Smooth muscle cell (in vitro differentiated cells): ENCODE data around the gene AUTS2. TPM values are rescaled to one million over a fixed set of nuclear protein-coding genes. Genes with fewer than 3 reads are reported as not detected.

Experiments used
- DNase-seq: peaks from one replicate; lab custom pipeline; 2025; ENCODE audit not compliant: unreplicated experiment; lab: John Stamatoyannopoulos, UW
- H2AFZ ChIP-seq: fragments of 200-600 bp; sonication (generic); 2 replicates; pipeline ENCODE4 v1.6.0; 2016; ENCODE audit warnings: antibody characterized with exemption, low read depth, mild to moderate bottlenecking
- H3F3A ChIP-seq: fragments of 200-600 bp; sonication (generic); 2 replicates; pipeline ENCODE4 v1.6.0; 2017; ENCODE audit warnings: antibody characterized with exemption, low read depth
- H3K27ac ChIP-seq: fragments of 200-600 bp; sonication (generic); 2 replicates; pipeline ENCODE4 v1.5.1; 2016; ENCODE audit warnings: low read depth, mild to moderate bottlenecking
- H3K27me3 ChIP-seq: fragments of 200-600 bp; sonication (generic); 2 replicates; pipeline ENCODE4 v1.6.1; 2016; ENCODE audit warnings: low read depth, mild to moderate bottlenecking
- H3K36me3 ChIP-seq: fragments of 200-600 bp; sonication (generic); 2 replicates; pipeline ENCODE4 v1.5.1; 2016; ENCODE audit warnings: low read depth
- H3K4me1 ChIP-seq: fragments of 200-600 bp; sonication (generic); 2 replicates; pipeline ENCODE4 v1.5.1; 2016; ENCODE audit warnings: low read depth
- H3K4me2 ChIP-seq: fragments of 200-600 bp; sonication (generic); 2 replicates; pipeline ENCODE4 v1.6.0; 2016; ENCODE audit warnings: mild to moderate bottlenecking
- H3K4me3 ChIP-seq: fragments of 200-600 bp; sonication (generic); 2 replicates; pipeline ENCODE4 v1.5.1; 2016; ENCODE audit warnings: mild to moderate bottlenecking
- H3K79me2 ChIP-seq: fragments of 200-600 bp; sonication (generic); 2 replicates; pipeline ENCODE4 v1.6.0; 2016; ENCODE audit warnings: low read depth, mild to moderate bottlenecking
- H3K9ac ChIP-seq: fragments of 200-600 bp; sonication (generic); 2 replicates; pipeline ENCODE4 v1.6.0; 2016; ENCODE audit warnings: low read depth
- H3K9me3 ChIP-seq: fragments of 200-600 bp; sonication (generic); replicated peaks from 2 replicates; pipeline ENCODE4 v1.5.1; 2016; ENCODE audit warnings: low read depth
- H4K20me1 ChIP-seq: fragments of 200-600 bp; sonication (generic); 2 replicates; pipeline ENCODE4 v1.6.0; 2016; ENCODE audit warnings: low read depth
- CTCF ChIP-seq: fragments of 200-600 bp; sonication (generic); IDR thresholded peaks from 2 replicates; pipeline ENCODE4 v1.5.1; 2017; ENCODE audit warnings: borderline replicate concordance, mild to moderate bottlenecking, antibody characterized with exemption; ENCODE audit not compliant: insufficient read depth, poor library complexity, severe bottlenecking
- WGBS: methylation state at CpG from one replicate; pipeline ENCODE4 v1.1.7; 2016; ENCODE audit warnings: low lambda C conversion rate; 5-methylcytosine and 5-hydroxymethylcytosine counted together
- polyA plus RNA-seq: library from polyadenylated mRNA; unstranded; fragments of >200 nt; fragmentation: Nextera tagmentation; extraction: Ambion mirVana; gene quantifications from 2 replicates; pipeline ENCODE4 v1.2.1, GENCODE V29; 2016
- total RNA-seq: library from RNA; depleted of rRNA; stranded (reverse); fragments of >200 nt; gene quantifications from 2 replicates; pipeline ENCODE4 v1.2.3, GENCODE V29; 2014

The AUTS2 gene
- total and polyA plus RNA-seq, 2 experiments from 2014 or later: 6.5 to 8.6 TPM

- no peak for DNase-seq
- no peak overlapping the region for H3K9ac ChIP-seq
- no peaks in the 10 kb centered on the region for H3K79me2 ChIP-seq
- WGBS: 74% methylated on average over 2 of the region's 2 CpGs
- peaks cover 5% of the 10 kb centered on the region for H3K4me1 ChIP-seq
- no peaks in the 10 kb centered on the region for H3K9me3 ChIP-seq
- peaks cover 45% of the 10 kb centered on the region for H4K20me1 ChIP-seq
- H3K27me3 ChIP-seq: peaks cover 36% of the 10 kb centered on the region
- no peaks in the 10 kb centered on the region for H3K36me3 ChIP-seq
- H3K27ac ChIP-seq: no peak overlapping the region
- no peak overlapping the region for H3K4me2 ChIP-seq
- H3K4me3 ChIP-seq: no peak overlapping the region
- H2AFZ ChIP-seq: no peak overlapping the region
- H3F3A ChIP-seq: no peaks in the 10 kb centered on the region
- no peak for TF ChIP-seq CTCF
Observed at GRCh38 chr7:69949122-69949521, 350.8 kb downstream of the AUTS2 start.

GRCh38 chr7:69951458-69951857, 353.2 kb downstream of the AUTS2 start:
- H3K4me2 ChIP-seq: no peak overlapping the region
- H3K9me3 ChIP-seq: no peaks in the 10 kb centered on the region
- H3K4me1 ChIP-seq: peaks cover 5% of the 10 kb centered on the region
- H3K27me3 ChIP-seq: peaks cover 36% of the 10 kb centered on the region
- H3F3A ChIP-seq: no peaks in the 10 kb centered on the region
- WGBS: 36% methylated on average over 3 of the region's 3 CpGs
- no peak overlapping the region for H3K9ac ChIP-seq
- no peak for DNase-seq
- peaks cover 48% of the 10 kb centered on the region for H4K20me1 ChIP-seq
- no peak overlapping the region for H3K4me3 ChIP-seq
- no peak for TF ChIP-seq CTCF
- no peaks in the 10 kb centered on the region for H3K79me2 ChIP-seq
- no peak overlapping the region for H3K27ac ChIP-seq
- no peak overlapping the region for H2AFZ ChIP-seq
- no peaks in the 10 kb centered on the region for H3K36me3 ChIP-seq

GRCh38 chr7:69953136-69954067, 355.1 kb downstream of the AUTS2 start:
- TF ChIP-seq CTCF: no peak
- no peak overlapping the region for H2AFZ ChIP-seq
- peaks cover 5% of the 10 kb centered on the region for H3K4me1 ChIP-seq
- no peaks in the 10 kb centered on the region for H3K79me2 ChIP-seq
- peaks cover 36% of the 10 kb centered on the region for H3K27me3 ChIP-seq
- H3K4me2 ChIP-seq: no peak overlapping the region
- no peaks in the 10 kb centered on the region for H3F3A ChIP-seq
- no peaks in the 10 kb centered on the region for H3K9me3 ChIP-seq
- H3K27ac ChIP-seq: no peak overlapping the region
- H3K36me3 ChIP-seq: no peaks in the 10 kb centered on the region
- H3K4me3 ChIP-seq: no peak overlapping the region
- H3K9ac ChIP-seq: no peak overlapping the region
- peaks cover 47% of the 10 kb centered on the region for H4K20me1 ChIP-seq
- no peak for DNase-seq
- 54% methylated on average over 6 of the region's 6 CpGs for whole genome bisulfite sequencing

GRCh38 chr7:69956541-69956940, 358.3 kb downstream of the AUTS2 start:
- no peaks in the 10 kb centered on the region for H3F3A ChIP-seq
- no peaks in the 10 kb centered on the region for H3K9me3 ChIP-seq
- peaks cover 1% of the 10 kb centered on the region for H3K4me1 ChIP-seq
- no peak for TF ChIP-seq CTCF
- no peak overlapping the region for H3K4me3 ChIP-seq
- H3K36me3 ChIP-seq: no peaks in the 10 kb centered on the region
- no peak overlapping the region for H3K27ac ChIP-seq
- H3K79me2 ChIP-seq: no peaks in the 10 kb centered on the region
- 88% methylated on average over 6 of the region's 6 CpGs for WGBS
- H2AFZ ChIP-seq: no peak overlapping the region
- H3K27me3 ChIP-seq: peaks cover 24% of the 10 kb centered on the region
- DNase-seq: no peak
- H3K9ac ChIP-seq: no peak overlapping the region
- H4K20me1 ChIP-seq: peaks cover 28% of the 10 kb centered on the region
- no peak overlapping the region for H3K4me2 ChIP-seq
